OCI-LY7 (cell line): ENCODE measurements around the gene SACM1L. TPM values are rescaled to one million over a fixed set of nuclear protein-coding genes. Genes with fewer than 3 reads are reported as not detected.

Source experiments
- BruUV-seq: library from RNA; stranded (reverse); fragments of 400-500 nt; replicated peaks from 2 replicates; lab custom pipeline; 2021; lab: Mats Ljungman, UMichigan
- CTCF ChIA-PET: fragments of 300-600 bp; sonication (Branson Sonifier 250); formaldehyde crosslinking; loops from one replicate; lab custom pipeline; 2022; ENCODE audit warnings: antibody characterized with exemption; ENCODE audit not compliant: unreplicated experiment; lab: Charles Lee
- POLR2A ChIA-PET: fragments of 300-600 bp; sonication (Branson Sonifier 250); formaldehyde crosslinking; loops from one replicate; lab custom pipeline; 2022; ENCODE audit warnings: antibody characterized with exemption; lab: Charles Lee
- DNase-seq: peaks from one replicate; pipeline ENCODE4 v3.0.0-alpha.2; 2015; ENCODE audit warnings: low spot score
- H2AFZ ChIP-seq: fragments of 200-600 bp; sonication (generic), shearing (Covaris generic); 2 replicates; pipeline ENCODE4 v1.6.1; 2014; ENCODE audit warnings: mild to moderate bottlenecking, antibody characterized with exemption, low read length, moderate library complexity
- H3K27ac ChIP-seq: fragments of 200-600 bp; sonication (generic); 2 replicates; pipeline ENCODE4 v1.5.1; 2014; ENCODE audit warnings: mixed run types, low read depth, mild to moderate bottlenecking, moderate library complexity, low read length, inconsistent platforms; ENCODE audit not compliant: poor library complexity, severe bottlenecking
- H3K36me3 ChIP-seq: fragments of 200-600 bp; sonication (generic); 2 replicates; pipeline ENCODE4 v1.6.1; 2014; ENCODE audit warnings: mild to moderate bottlenecking, antibody characterized with exemption, low read length, moderate library complexity, mixed read lengths; ENCODE audit not compliant: insufficient read depth
- H3K4me1 ChIP-seq: fragments of 200-600 bp; sonication (generic); 2 replicates; pipeline ENCODE4 v1.5.1; 2014; ENCODE audit warnings: mild to moderate bottlenecking, low read length; ENCODE audit not compliant: insufficient read depth, poor library complexity, severe bottlenecking
- H3K4me2 ChIP-seq: fragments of 200-600 bp; sonication (generic); 2 replicates; pipeline ENCODE4 v1.6.1; 2014; ENCODE audit warnings: mild to moderate bottlenecking, low read length
- H3K4me3 ChIP-seq: fragments of 200-600 bp; sonication (generic); 2 replicates; pipeline ENCODE4 v1.5.1; 2014; ENCODE audit warnings: mild to moderate bottlenecking, low read depth, low read length; ENCODE audit not compliant: poor library complexity, severe bottlenecking
- H3K79me2 ChIP-seq: fragments of 200-600 bp; sonication (generic); 2 replicates; pipeline ENCODE4 v1.6.1; 2016; ENCODE audit warnings: low read depth, mild to moderate bottlenecking, low read length, moderate library complexity, mixed read lengths; ENCODE audit not compliant: insufficient read depth
- H3K9me2 ChIP-seq: fragments of 200-600 bp; sonication (generic); 2 replicates; pipeline ENCODE4 v1.6.1; 2016; ENCODE audit warnings: mild to moderate bottlenecking, low read length, mixed read lengths; ENCODE audit not compliant: insufficient read depth
- H3K9me3 ChIP-seq: fragments of 200-600 bp; sonication (generic); 2 replicates; pipeline ENCODE4 v1.6.1; 2014; ENCODE audit warnings: mild to moderate bottlenecking, mixed run types, low read length, mixed read lengths
- H4K20me1 ChIP-seq: fragments of 200-600 bp; sonication (generic); 2 replicates; pipeline ENCODE4 v1.6.1; 2014; ENCODE audit warnings: mild to moderate bottlenecking, antibody characterized with exemption, low read length, moderate library complexity, mixed read lengths; ENCODE audit not compliant: insufficient read depth
- CTCF ChIP-seq: fragments of 200-600 bp; sonication (generic); conservative IDR thresholded peaks from 2 replicates; pipeline ENCODE4 v1.5.1; 2014; ENCODE audit warnings: mild to moderate bottlenecking, antibody characterized with exemption, low read length, moderate library complexity, mixed read lengths
- EZH2phosphoT487 ChIP-seq: fragments of 200-600 bp; sonication (generic); IDR thresholded peaks from 2 replicates; pipeline ENCODE4 v1.6.1; 2018; ENCODE audit warnings: low read depth, borderline replicate concordance, mild to moderate bottlenecking, mixed run types, antibody characterized with exemption, low read length, moderate library complexity, mixed read lengths
- intact Hi-C: fragments of 100-400 bp; cut with micrococcal nuclease; formaldehyde crosslinking; loops from one replicate; pipeline ENCODE4 v1.10.0; 2022; ENCODE audit not compliant: unreplicated experiment
- total RNA-seq, 2 experiments: library from RNA; depleted of rRNA in 1 of 2; stranded (reverse); fragments of >200 nt in 1 of 2; shearing (Covaris generic) in 1 of 2; gene quantifications; 2 replicates each; pipeline ENCODE4 v1.2.3, GENCODE V29; 2014 to 2022

SACM1L gene
- total RNA-seq, 2 experiments from 2014 or later, result 35.5 to 54.9 TPM

GRCh38 chr3:45640724-45641361 is 48.4 kb upstream of the SACM1L start:
- Histone ChIP-seq H3K4me1 (no peaks in the 10 kb centered on the region), H4K20me1 (no peaks in the 10 kb centered on the region), H3K36me3 (no peaks in the 10 kb centered on the region), H3K79me2 (no peaks in the 10 kb centered on the region), H3K9me2 (no peaks in the 10 kb centered on the region), H3K4me2 (no peak overlapping the region), H3K27ac (no peak overlapping the region), H3K4me3 (no peak overlapping the region), H3K9me3 (no peaks in the 10 kb centered on the region), H2AFZ (no peak overlapping the region)
- no peak for DNase-seq
- TF ChIP-seq EZH2phosphoT487 (no peak), CTCF (no peak)
- ChIA-PET CTCF (no interaction called here), POLR2A (interaction anchor here (0.9 kb wide), 2 partner anchors 9 to 99 kb away, joined by 3 read pairs; no protein-coding TSS in a partner anchor)
- intact Hi-C loops, result no loop called here
- BruUV-seq, result no TSS peak

- Histone ChIP-seq H3K4me3 (no peak overlapping the region), H2AFZ (no peak overlapping the region), H3K9me2 (no peaks in the 10 kb centered on the region), H4K20me1 (no peaks in the 10 kb centered on the region), H3K9me3 (no peaks in the 10 kb centered on the region), H3K4me1 (no peaks in the 10 kb centered on the region), H3K4me2 (no peak overlapping the region), H3K27ac (no peak overlapping the region), H3K36me3 (no peaks in the 10 kb centered on the region), H3K79me2 (no peaks in the 10 kb centered on the region)
- TF ChIP-seq CTCF, result no peak
- TF ChIP-seq EZH2phosphoT487, result no peak
- ChIA-PET POLR2A (interaction anchor here (0.9 kb wide), 1 partner anchor 100 kb away, joined by 3 read pairs; no protein-coding TSS in a partner anchor), CTCF (no interaction called here)
- no TSS peak for BruUV-seq
- intact Hi-C loops, result no loop called here
- DNase-seq, result no peak
Measured at GRCh38 chr3:45641756-45642155, 47.4 kb upstream of the SACM1L start.

GRCh38 chr3:45642731-45643152 is 46.5 kb upstream of the SACM1L start:
- H3K9me2 ChIP-seq, result no peaks in the 10 kb centered on the region

More at GRCh38 chr3:45642731-45643152, 46.5 kb upstream of the SACM1L start:
- DNase-seq, result no peak
- intact Hi-C loops, result no loop called here
- Histone ChIP-seq H4K20me1 (no peaks in the 10 kb centered on the region), H3K4me3 (no peak overlapping the region), H2AFZ (no peak overlapping the region), H3K4me2 (no peak overlapping the region), H3K9me3 (no peaks in the 10 kb centered on the region), H3K36me3 (no peaks in the 10 kb centered on the region), H3K79me2 (no peaks in the 10 kb centered on the region), H3K27ac (no peak overlapping the region), H3K4me1 (no peaks in the 10 kb centered on the region)
- BruUV-seq, result no TSS peak
- ChIA-PET CTCF (no interaction called here), POLR2A (no interaction called here)
- TF ChIP-seq CTCF (no peak), EZH2phosphoT487 (no peak)
